Lower lobe of right lung (tissue), 2 donors: ENCODE measurements around the gene EGFL7. TPM values are rescaled to one million over a fixed set of nuclear protein-coding genes. Genes with fewer than 3 reads are reported as not detected.

Experiments
- ATAC-seq, 2 donors: fragments of 200-7000 bp; cut with Tn5 transposase; one replicate each; pipeline ENCODE4 v1.9.1; 2020 to 2022; ENCODE audit warnings: mild to moderate bottlenecking in 2 of 2, moderate library complexity in 2 of 2
- DNase-seq: peaks from one replicate; pipeline ENCODE4 v3.0.0-alpha.2; 2020
- H3K27ac ChIP-seq: fragments of 200-600 bp; one replicate; pipeline ENCODE4 v1.8.0; 2022
- H3K27me3 ChIP-seq: fragments of 200-600 bp; one replicate; pipeline ENCODE4 v1.8.0; 2022; ENCODE audit warnings: low read depth
- H3K36me3 ChIP-seq: fragments of 200-600 bp; one replicate; pipeline ENCODE4 v1.8.0; 2022; ENCODE audit warnings: mild to moderate bottlenecking
- H3K4me1 ChIP-seq: fragments of 200-600 bp; one replicate; pipeline ENCODE4 v1.8.0; 2022
- H3K4me3 ChIP-seq: fragments of 200-600 bp; one replicate; pipeline ENCODE4 v1.8.0; 2022; ENCODE audit warnings: mild to moderate bottlenecking
- H3K9me3 ChIP-seq: fragments of 200-600 bp; one replicate; pipeline ENCODE4 v1.8.0; 2022
- intact Hi-C: fragments of 100-400 bp; cut with DNase I; formaldehyde crosslinking; loops from one replicate; pipeline ENCODE4 v1.11.0; 2022
- total RNA-seq: library from RNA; stranded (reverse); fragmentation: NEBNext Ultra II Directional; extraction: Animal tissue kit (Norgen Biotek cat#: 25700); gene quantifications from one replicate; pipeline ENCODE4 v1.2.1, GENCODE V29; 2021
- TF ChIP-seq, protein P1 (sequence below): fragments of 200-600 bp; IDR thresholded peaks from one replicate; pipeline ENCODE4 v1.8.0; 2022; ENCODE audit warnings: antibody characterized with exemption, mild to moderate bottlenecking
- donor health status: DM: no; HTN: yes; CAD: no; lungs with severe emphysema.

The EGFL7 gene
- total RNA-seq, 1 donor from 2014 or later = 230 TPM

DNA sequence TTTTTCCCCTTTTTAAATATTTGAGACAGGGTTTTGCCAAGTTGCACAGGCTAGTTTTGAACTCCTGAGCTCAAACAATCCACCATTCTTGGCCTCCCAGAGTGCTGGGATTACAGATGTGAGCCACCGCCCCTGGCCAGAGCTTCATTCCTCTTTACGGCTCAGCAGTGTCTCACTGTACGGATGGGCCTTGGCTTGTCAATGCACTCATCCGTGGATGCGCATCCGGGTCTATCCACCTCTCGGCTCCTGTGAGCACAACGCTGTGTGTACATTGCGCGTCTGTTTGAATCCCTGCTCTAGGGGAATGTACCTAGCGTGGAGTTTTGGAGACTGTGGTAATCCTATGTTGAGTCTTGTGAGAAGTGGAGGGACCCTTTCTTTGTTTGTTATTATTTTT is 10.9 kb upstream of the EGFL7 start:
- Histone ChIP-seq H3K4me3 (no peak overlapping the region), H3K36me3 (no peaks in the 10 kb centered on the region), H3K4me1 (peaks cover 34% of the 10 kb centered on the region), H3K27me3 (peaks cover 18% of the 10 kb centered on the region), H3K27ac (no peak overlapping the region), H3K9me3 (no peaks in the 10 kb centered on the region)
- DNase-seq (no peak), ATAC-seq (no peak)
- intact Hi-C loops = no loop called here
- TF ChIP-seq, protein P1, sequence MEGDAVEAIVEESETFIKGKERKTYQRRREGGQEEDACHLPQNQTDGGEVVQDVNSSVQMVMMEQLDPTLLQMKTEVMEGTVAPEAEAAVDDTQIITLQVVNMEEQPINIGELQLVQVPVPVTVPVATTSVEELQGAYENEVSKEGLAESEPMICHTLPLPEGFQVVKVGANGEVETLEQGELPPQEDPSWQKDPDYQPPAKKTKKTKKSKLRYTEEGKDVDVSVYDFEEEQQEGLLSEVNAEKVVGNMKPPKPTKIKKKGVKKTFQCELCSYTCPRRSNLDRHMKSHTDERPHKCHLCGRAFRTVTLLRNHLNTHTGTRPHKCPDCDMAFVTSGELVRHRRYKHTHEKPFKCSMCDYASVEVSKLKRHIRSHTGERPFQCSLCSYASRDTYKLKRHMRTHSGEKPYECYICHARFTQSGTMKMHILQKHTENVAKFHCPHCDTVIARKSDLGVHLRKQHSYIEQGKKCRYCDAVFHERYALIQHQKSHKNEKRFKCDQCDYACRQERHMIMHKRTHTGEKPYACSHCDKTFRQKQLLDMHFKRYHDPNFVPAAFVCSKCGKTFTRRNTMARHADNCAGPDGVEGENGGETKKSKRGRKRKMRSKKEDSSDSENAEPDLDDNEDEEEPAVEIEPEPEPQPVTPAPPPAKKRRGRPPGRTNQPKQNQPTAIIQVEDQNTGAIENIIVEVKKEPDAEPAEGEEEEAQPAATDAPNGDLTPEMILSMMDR = no peak

DNA sequence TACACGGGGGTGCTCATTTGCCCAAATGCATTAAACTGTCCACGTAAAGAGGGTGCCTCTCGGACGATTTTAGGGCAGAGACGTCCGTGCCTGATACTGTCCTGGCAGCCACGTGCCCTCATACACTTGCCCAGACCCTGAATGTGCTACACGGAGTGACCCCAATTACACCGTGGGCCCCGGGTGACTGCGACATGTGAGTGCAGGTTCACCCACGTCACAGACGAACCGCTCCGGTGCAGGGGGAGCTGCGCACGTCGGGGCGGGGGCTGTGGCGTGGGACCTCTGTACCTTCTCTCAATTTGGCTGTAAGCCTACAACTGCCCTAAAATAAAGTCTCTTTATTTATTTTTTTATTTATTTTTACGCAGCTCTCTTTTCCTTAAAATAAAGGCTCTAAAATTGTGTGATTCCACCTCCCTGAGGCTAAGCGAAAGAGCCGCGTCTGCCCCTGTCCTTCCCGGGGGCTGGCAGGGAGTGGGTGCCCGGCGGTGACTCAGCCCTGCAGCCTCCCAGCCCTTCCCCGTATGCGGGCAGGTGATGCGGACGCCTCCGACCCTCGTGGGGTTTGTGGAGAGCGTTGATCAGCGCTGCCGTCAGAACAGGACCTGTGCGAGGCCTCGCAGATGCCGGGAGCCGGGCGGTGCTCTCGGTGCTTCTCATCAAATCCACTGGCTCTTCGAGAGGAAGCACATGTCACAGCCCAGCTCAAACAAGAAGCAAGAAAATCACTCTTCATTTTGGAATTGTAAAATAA is 9.2 kb upstream of the EGFL7 start:
- Histone ChIP-seq H3K27ac (peak overlapping the region; percentile 94), H3K36me3 (no peaks in the 10 kb centered on the region), H3K9me3 (no peaks in the 10 kb centered on the region), H3K4me3 (no peak overlapping the region), H3K27me3 (peaks cover 34% of the 10 kb centered on the region), H3K4me1 (peaks cover 36% of the 10 kb centered on the region)
- intact Hi-C loops = no loop called here
- TF ChIP-seq, protein P1 = no peak
- DNase-seq (no peak), ATAC-seq (no peak)

DNA sequence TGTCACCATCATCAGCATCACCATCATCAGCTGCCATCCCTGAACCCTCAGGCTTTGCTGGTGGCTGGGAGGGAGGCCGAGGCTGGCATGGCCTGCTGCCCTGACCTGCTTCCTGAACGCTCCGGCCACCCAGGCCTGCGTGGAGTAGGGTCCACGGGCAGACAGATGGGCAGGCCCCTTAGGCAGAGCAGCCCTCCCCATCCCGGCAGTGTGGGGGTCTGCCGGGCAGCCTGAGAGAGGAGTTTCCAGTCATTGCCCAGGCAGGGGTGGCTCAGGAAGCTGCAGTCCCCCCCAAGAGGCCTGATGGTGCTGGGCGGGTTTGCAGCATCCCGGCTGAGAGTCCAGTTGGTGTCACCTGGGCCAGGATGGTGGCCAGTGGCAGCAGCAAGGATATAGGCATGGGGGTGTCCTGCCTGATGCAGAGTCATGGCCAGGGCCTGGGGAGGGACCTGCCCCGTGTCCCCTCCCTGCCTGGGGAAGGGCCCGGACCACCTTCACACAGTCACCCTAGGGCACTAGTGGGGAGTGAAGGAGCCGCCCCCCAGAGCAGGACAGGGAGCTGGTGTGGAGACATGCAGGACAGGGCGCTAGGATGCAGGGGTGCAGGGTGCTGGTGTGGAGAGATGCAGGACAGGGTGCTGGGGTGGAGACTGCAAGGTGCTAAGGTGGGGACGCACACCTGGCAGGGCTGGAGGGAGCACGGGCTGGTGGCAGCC is 7.7 kb upstream of the EGFL7 start:
- Histone ChIP-seq H3K27me3 (peaks cover 46% of the 10 kb centered on the region), H3K27ac (peak overlapping the region; percentile 94), H3K9me3 (no peaks in the 10 kb centered on the region), H3K4me3 (no peak overlapping the region), H3K4me1 (peaks cover 27% of the 10 kb centered on the region), H3K36me3 (no peaks in the 10 kb centered on the region)
- DNase-seq (peak; percentile 45), ATAC-seq (peak; percentile 2 to 3)
- TF ChIP-seq, protein P1 = no peak
- intact Hi-C loops = no loop called here

DNA sequence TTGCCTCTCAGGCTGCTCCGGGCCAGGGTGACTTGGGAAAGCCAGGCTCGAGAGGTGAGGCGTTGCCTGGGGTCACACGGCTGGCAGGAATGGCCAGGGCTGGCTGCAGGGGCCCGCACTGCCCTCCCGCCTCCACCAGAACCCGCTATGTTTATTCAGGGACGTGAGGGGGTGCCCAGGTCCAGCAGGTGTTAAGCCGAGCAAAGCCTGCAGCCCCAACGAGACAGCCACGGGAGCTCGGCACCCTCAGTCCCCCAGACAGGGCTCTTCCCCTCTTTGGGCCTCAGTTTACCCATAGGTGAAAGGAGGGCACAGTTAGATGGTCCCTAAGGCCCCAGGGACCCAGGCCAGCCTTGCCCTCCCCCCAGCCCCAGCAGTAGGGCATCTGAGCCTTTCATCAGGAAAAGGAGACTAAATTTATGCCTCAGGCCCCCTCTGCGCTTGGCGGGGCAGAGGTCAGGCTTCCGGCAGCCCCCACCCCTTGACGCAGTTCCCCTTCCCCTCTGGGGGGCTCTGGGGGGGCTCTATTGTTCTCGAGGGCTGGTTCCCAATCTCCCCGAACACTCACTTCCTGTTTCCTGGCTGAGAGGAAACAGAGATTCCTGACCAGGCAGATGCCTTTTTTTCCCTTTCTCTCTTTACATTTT is 7.1 kb upstream of the EGFL7 start:
- ATAC-seq = peak; percentile 37 to 66
- H3K4me3 ChIP-seq = peak overlapping the region; percentile 61

GRCh38 chr9:136656183-136656738 is 6.5 kb upstream of the EGFL7 start:
- peak overlapping the region; percentile 94 for H3K27ac ChIP-seq
- TF ChIP-seq, protein P1 = no peak
- H3K36me3 ChIP-seq = no peaks in the 10 kb centered on the region
- intact Hi-C loops = no loop called here
- H3K9me3 ChIP-seq = no peaks in the 10 kb centered on the region
- peak overlapping the region; percentile 61 for H3K4me3 ChIP-seq
- ATAC-seq (peak; percentile 8 to 9), DNase-seq (no peak)
- peaks cover 27% of the 10 kb centered on the region for H3K4me1 ChIP-seq
- H3K27me3 ChIP-seq = peaks cover 54% of the 10 kb centered on the region

More for the DNA sequence above, 7.1 kb upstream of the EGFL7 start:
- Histone ChIP-seq H3K27ac (peak overlapping the region; percentile 94), H3K36me3 (no peaks in the 10 kb centered on the region), H3K27me3 (peaks cover 50% of the 10 kb centered on the region), H3K4me1 (peaks cover 27% of the 10 kb centered on the region), H3K9me3 (no peaks in the 10 kb centered on the region)
- peak; percentile 55 for DNase-seq
- intact Hi-C loops = no loop called here
- TF ChIP-seq, protein P1 = no peak
